Heart right ventricle (tissue), 16 donors: ENCODE results near the gene EEF2. TPM values are rescaled to one million over a fixed set of nuclear protein-coding genes. Genes with fewer than 3 reads are reported as not detected.

Experiments used
- ATAC-seq, 8 donors: fragments of 200-7000 bp; cut with Tn5 transposase; one replicate each; pipeline ENCODE4 v1.9.1; 2020; ENCODE audit warnings: mild to moderate bottlenecking in 8 of 8, moderate library complexity in 8 of 8, moderate number of reproducible peaks in 1 of 8
- DNase-seq, 2 donors: peaks; one replicate each; pipeline ENCODE4 v3.0.0-alpha.2; 2020
- H3K27ac ChIP-seq, 10 donors: fragments of 200-600 bp; sonication (generic) in 2 of 10; one replicate each; pipeline versions ENCODE4 v1.5.0 to v1.8.0; 2020 to 2022; ENCODE audit warnings: mild to moderate bottlenecking in 3 of 10
- H3K27me3 ChIP-seq, 7 donors: fragments of 200-600 bp; one replicate each; pipeline ENCODE4 v1.8.0; 2021 to 2022; ENCODE audit warnings: mild to moderate bottlenecking in 2 of 7
- H3K36me3 ChIP-seq, 9 donors: fragments of 200-600 bp; sonication (generic) in 1 of 9; one replicate each; pipeline versions ENCODE4 v1.5.0 to v1.8.0; 2020 to 2022; ENCODE audit warnings: mild to moderate bottlenecking in 2 of 9
- H3K4me1 ChIP-seq, 9 donors: fragments of 200-600 bp; sonication (generic) in 1 of 9; one replicate each; pipeline versions ENCODE4 v1.5.0 to v1.8.0; 2020 to 2022; ENCODE audit warnings: mild to moderate bottlenecking in 4 of 9
- H3K4me3 ChIP-seq, 10 donors: fragments of 200-600 bp; sonication (generic) in 2 of 10; one replicate each; pipeline versions ENCODE4 v1.5.0 to v1.8.0; 2020 to 2022; ENCODE audit warnings: mild to moderate bottlenecking in 7 of 10, moderate library complexity in 2 of 10
- H3K9me3 ChIP-seq, 11 donors: fragments of 200-600 bp in 10 of 11; sonication (generic) in 2 of 11; one replicate each; pipeline versions ENCODE4 v1.5.0 to v1.8.0; 2013 to 2022; ENCODE audit warnings: mild to moderate bottlenecking in 2 of 11, control low read depth in 1 of 11, moderate library complexity in 1 of 11
- CTCF ChIP-seq, 9 donors: fragments of 200-600 bp; sonication (generic) in 2 of 9; IDR thresholded peaks; one replicate each; pipeline versions ENCODE4 v1.5.0 to v1.8.0; 2021 to 2022; ENCODE audit warnings: antibody characterized with exemption in 9 of 9, mild to moderate bottlenecking in 5 of 9, moderate library complexity in 1 of 9
- WGBS, 2 donors: extraction: QIAGEN DNeasy Blood & Tissue Kit; methylation state at CpG; one replicate each; pipeline ENCODE4 v1.1.7; 2013; ENCODE audit warnings: inconsistent platforms in 1 of 2; 5-methylcytosine and 5-hydroxymethylcytosine counted together
- intact Hi-C, 10 donors: fragments of 100-400 bp; cut with DNase I; formaldehyde crosslinking; loops; one replicate each; pipeline versions ENCODE4 v1.11.1 to v1.14.2; 2022
- polyA plus RNA-seq, 2 donors: library from polyadenylated mRNA; stranded (reverse); fragments of 200-250 nt; gene quantifications; one replicate each; pipeline ENCODE4 v1.2.3, GENCODE V29; 2013
- total RNA-seq, 10 donors: library from RNA; stranded (reverse); fragmentation: NEBNext Ultra II Directional in 3 of 10; extraction: Animal tissue kit (Norgen Biotek cat#: 25700) in 3 of 10; gene quantifications; one replicate each; pipeline versions ENCODE4 v1.2.1 to v1.2.4, GENCODE V29; 2021 to 2023
- donor health status: Arrhythmogenic right ventricular cardiomyopathy.
- donor health status: ischemic (EF 13 %, LVEDD 7.1; RV severe dilation, severe dysfunction).
- donor health status: healthy with polysubstance abuse.
- donor health status: DM: no; HTN: yes; CAD: no.
- donor health status: DM: no; HTN: no; CAD: no.
- donor health status: ischemic (EF 25% LVEDD 6.9; RV normal size, moderate dysfunction).
- donor health status: ischemic (EF 25% LVEDD 5.7; RV mildly dilated, moderate dysfunction).
- donor health status: healthy.
- donor health status: DM: yes; HTN: yes; CAD: no.
- donor health status: Ischemic cardiomyopathy.
- donor health status: ischemic (EF 35%, LVEDD 5.7; RV mildly dilated, moderate dysfunction).
- donor health status: nonischemic (EF 11% LVEDD 7.7; RV severe dilation, severe dysfunction).
- donor health status: DM: yes; HTN: yes; CAD: no.
- donor health status: PGD.
- donor health status: ischemic (EF 29% LVEDD 5.4; RV normal size, mild dysfunction).
- donor health status: nonischemic (EF 23%, LVEDD 6.1; RV moderate dilation, normal function).

EEF2 gene
- total and polyA plus RNA-seq, 12 donors, result 704 to 2,887 (median 2,554) TPM

DNA sequence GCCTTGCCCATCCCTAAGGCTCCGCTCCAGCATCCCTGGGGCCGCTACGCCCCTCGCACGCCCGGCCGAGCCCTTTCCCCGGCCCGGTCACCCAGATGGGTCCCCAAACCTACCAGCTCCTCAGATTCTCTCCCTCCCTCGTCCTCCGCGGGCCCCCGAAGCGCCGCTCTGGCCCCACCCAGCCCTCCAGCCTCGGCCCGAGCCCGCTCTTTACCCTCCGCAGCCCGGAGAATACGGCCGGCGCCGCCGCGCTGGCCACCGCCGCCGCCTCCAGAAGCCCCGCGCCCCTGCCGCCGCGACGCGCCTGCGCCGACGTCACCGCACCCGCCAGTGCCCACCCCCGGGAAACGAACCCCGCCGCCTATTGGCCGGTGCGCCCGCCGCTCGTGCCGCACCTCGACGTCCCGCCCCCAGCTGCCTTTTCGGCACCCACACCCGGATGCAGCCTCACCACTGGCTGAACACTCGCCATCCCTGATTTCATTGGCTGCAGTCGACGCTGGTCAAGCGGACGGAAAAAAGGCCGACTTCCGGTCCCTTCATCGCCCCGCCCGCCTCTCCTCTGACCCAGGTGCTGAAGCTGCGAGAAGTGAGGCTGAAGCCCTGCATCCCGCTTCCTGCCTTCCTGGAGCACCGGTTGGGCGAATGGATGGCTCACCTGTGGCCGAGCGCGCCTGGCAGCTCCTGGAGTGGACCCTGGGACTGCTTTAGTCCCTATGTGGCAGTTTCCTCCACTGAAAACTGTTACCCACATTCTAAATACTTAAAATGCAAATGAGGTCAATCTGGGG is 14.3 kb downstream of the EEF2 start, which contains the start of gene DAPK3:
TSS of gene DAPK3 (minus strand) at position 292 of the 791 bp plus-strand sequence. CDS start 1,364 bp downstream, outside the sequence.
- 1% methylated on average over 70 to 73 of the region's 73 CpGs for WGBS, 2 donors
- Histone ChIP-seq H3K36me3 (peaks cover 0 to 49% (median 27%) of the 10 kb centered on the region in 9 donors), H3K9me3 (no peaks in the 10 kb centered on the region), H3K27ac (peak within 1 kb of the TSS; percentile 93 to 100 (median 98)), H3K4me1 (peaks cover 24 to 48% (median 46%) of the 10 kb centered on the region in 9 donors), H3K4me3 (peak within 1 kb of the TSS; percentile 77 to 99 (median 96)), H3K27me3 (no peaks in the 10 kb centered on the region)
- intact Hi-C loops, result loop anchor here in 5 of 10 donors (2.0 to 10.0 kb wide), 3 partner anchors 14 to 209 kb away; partner anchors contain the start of genes EEF2 (in 3 of the 5), APBA3 (in 2 of the 5) and MRPL54 (in 2 of the 5)
- ATAC-seq (peak; percentile 77 to 88 (median 86)), DNase-seq (peak; percentile 98)
- TF ChIP-seq CTCF (IDR thresholded peaks at IDR 0.05), result peak in 4 of 9 donors; percentile 10 to 32 (median 15)

GRCh38 chr19:3970313-3970807 is 14.9 kb downstream of the EEF2 start:
- Histone ChIP-seq H3K27ac (peak overlapping the region; percentile 93 to 100 (median 98)), H3K4me3 (peak overlapping the region; percentile 77 to 99 (median 96)), H3K27me3 (no peaks in the 10 kb centered on the region), H3K4me1 (peaks cover 28 to 55% (median 48%) of the 10 kb centered on the region in 9 donors), H3K36me3 (peaks cover 0 to 49% (median 28%) of the 10 kb centered on the region in 9 donors), H3K9me3 (no peaks in the 10 kb centered on the region)
- DNase-seq (no peak), ATAC-seq (peak in 1 of 8 donors; percentile 1)
- TF ChIP-seq CTCF (IDR thresholded peaks at IDR 0.05), result no peak
- intact Hi-C loops, result loop anchor here in 5 of 10 donors (2.0 to 10.0 kb wide), 3 partner anchors 14 to 208 kb away; partner anchors contain the start of genes EEF2 (in 3 of the 5), APBA3 (in 2 of the 5) and MRPL54 (in 2 of the 5)
- WGBS, 2 donors, result 0 to 1% methylated on average over 21 to 22 of the region's 22 CpGs

- Histone ChIP-seq H3K27me3 (no peaks in the 10 kb centered on the region), H3K4me3 (peak overlapping the region; percentile 77 to 99 (median 96)), H3K9me3 (no peaks in the 10 kb centered on the region), H3K27ac (peak overlapping the region; percentile 93 to 100 (median 98)), H3K4me1 (peaks cover 28 to 60% (median 48%) of the 10 kb centered on the region in 9 donors), H3K36me3 (peaks cover 0 to 51% (median 31%) of the 10 kb centered on the region in 9 donors)
- ATAC-seq, result peak in 7 of 8 donors; percentile 0 to 39 (median 12)
- 9 to 12% methylated on average over 23 of the region's 23 CpGs for WGBS, 2 donors
- intact Hi-C loops, result loop anchor here in 6 of 10 donors (2.0 to 10.0 kb wide), 4 partner anchors 15 to 207 kb away; partner anchors contain the start of genes EEF2 (in 4 of the 6), APBA3 (in 2 of the 6) and MRPL54 (in 2 of the 6)
- peak in 1 of 9 donors; percentile 21 for TF ChIP-seq CTCF (IDR thresholded peaks at IDR 0.05)
- DNase-seq, result peak in 1 of 2 donors; percentile 60
Observed at GRCh38 chr19:3969435-3970312, 15.6 kb downstream of the EEF2 start.
